H54 (cell line): ENCODE results near the gene GPC6.
"Not testable (repeated sequence)": the region's sequence is repeated elsewhere in the genome, so short reads cannot be mapped to it uniquely, and the experiment has no call there.

Experiments used
- DNase-seq: peaks from one replicate; pipeline ENCODE4 v3.0.0; 2011; ENCODE audit warnings: low spot score, mixed read lengths; ENCODE audit not compliant: insufficient read length
- FAIRE-seq: peaks from 3 replicates; lab custom pipeline; 2011; peaks lifted over from hg19 to GRCh38; lab: Jason Lieb, UNC
- POLR2A ChIP-seq: IDR thresholded peaks from 2 replicates; pipeline ENCODE4 v1.6.1; 2011; ENCODE audit warnings: low read depth, mild to moderate bottlenecking, low read length

GPC6 gene

DNA sequence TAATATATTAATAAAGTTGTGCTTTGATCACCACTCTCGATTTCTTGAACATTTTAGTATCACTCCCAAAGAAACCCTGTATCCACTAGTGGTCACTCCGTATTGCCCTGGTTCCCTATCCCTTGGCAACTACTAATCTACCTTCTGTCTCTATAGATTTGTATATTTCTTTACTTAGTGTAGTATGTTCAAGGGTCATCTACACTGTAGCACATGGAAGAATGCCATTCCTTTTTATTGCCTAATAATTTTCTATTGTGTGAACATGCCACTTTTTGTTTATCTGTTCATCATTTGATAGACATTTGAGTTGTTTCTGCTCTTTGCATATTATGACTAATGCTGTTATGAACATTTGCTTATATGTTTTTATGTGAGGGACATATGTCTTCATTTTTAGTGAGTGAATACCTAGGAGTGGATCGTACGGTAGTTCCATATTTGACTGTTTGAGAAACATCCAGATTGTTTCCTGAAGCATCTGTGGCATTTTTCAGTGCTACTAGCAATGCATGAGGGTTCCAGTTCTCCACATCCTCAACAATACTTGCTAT lies 254.0 kb downstream of the GPC6 start:
- no peak for TF ChIP-seq POLR2A
- DNase-seq (no peak), FAIRE-seq (peak; percentile 33)

DNA sequence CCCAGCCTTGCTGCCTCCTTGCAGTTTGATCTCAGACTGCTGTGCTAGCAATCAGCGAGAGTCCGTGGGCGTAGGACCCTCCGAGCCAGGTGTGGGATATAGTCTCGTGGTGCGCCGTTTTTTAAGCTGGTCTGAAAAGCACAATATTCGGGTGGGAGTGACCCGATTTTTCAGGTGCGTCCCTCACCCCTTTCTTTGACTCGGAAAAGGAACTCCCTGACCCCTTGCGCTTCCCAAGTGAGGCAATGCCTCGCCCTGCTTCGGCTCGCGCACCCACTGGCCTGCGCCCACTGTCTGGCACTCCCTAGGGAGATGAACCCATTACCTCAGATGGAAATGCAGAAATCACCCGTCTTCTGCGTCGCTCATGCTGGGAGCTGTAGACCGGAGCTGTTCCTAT lies 269.5 kb downstream of the GPC6 start:
- DNase-seq, FAIRE-seq: not testable (repeated sequence)

DNA sequence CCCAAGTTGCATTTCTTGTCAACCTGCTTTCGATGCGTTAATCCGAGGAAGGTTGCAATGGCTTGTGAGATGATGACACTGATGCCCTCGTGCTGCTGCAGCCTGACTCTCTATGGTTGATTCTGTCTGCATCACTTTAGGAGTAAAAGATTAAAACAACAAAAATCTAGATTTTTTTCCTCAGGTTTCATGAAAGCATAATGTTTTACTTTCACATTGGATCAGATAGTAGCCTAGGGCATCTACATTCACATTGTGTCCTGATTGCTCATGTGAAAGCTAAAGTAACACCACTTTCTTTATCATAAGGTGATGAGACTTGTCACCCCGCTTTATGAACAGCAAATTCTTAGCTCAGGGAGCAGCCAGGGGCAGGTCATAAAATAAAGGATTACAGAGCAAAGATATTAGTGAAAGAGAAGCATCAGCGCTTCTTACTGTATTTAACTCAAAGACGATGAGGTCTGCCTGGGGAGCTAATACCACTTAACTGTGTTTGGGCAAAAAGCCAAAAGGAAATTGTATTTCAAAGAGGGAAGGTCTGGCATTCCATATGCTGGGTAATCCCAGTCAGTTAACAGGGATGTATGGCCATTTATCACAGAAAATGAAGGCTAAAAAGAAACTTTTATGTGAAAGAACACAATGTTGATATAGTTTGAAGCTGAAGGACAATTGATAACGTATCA lies 270.5 kb downstream of the GPC6 start:
- TF ChIP-seq POLR2A, result no peak
- DNase-seq (no peak), FAIRE-seq (peak; percentile 11)

DNA sequence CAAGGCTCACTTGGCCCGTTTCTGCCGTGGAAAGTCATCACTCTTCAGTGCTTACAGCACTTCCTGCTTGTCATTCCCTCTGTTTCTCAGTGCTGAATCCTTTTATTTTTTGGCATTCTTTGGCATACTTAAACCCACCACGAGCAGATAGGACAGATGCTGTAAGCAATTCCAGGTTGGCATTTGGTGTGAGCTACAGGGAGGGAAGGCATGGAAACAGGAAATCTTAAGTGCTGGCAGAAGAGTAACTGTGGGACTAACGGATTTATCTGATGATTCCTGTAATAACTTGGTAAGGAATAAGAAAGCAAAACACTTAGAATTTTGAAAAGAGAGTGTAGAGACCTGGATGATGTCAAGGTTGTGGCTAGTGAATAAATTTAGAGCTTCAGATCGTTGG lies 273.4 kb downstream of the GPC6 start:
- TF ChIP-seq POLR2A, result no peak
- DNase-seq (no peak), FAIRE-seq (peak; percentile 95)

DNA sequence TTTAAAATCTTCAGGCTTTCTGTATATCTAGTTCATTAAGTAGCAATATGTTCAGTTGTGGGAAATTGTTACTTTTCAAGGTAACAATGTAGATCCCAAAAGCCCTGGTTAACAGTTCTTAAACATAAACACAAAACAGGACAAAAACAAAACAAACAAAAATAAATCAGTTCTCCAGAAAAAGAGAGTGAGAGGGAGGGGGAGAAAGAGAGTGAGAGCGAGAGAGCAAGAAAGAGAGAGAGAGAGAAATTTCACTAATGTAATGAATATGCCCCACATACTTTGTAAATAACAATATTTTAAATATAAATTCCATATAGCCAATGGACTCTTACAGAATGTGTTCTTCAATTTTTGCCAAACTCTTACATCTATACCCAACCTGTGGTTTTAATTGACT lies 275.5 kb downstream of the GPC6 start:
- DNase-seq (no peak), FAIRE-seq (peak; percentile 45)
- TF ChIP-seq POLR2A, result no peak

DNA sequence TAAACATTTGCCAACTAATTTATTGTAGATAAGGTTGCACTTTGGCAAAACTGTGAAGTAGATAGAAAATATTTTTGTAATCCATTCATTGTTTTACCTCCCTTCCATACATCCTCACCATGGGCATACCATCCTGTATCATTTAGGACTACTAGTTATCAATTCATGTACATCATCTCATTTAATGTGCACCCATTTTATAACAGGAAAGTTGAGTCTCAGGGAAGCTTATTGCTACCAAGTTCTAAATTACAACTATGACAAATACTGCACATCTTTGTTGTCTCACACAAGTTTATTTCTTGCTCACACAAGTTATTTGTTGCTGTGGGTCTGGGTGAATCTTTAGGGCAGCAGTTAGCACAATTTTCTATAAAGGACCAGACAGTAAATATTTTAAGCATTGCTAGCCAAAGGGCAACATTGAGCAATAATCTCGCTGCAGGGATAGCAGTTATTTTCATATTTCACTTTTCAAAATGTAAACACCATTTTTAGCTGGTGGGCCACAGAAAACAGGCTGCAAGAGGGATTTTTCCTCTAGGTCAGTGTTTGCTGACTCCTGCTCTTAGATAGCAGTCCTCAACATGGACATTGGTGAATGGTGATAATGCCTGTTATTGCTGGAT lies 276.5 kb downstream of the GPC6 start:
- DNase-seq (no peak), FAIRE-seq (peak; percentile 20)
- no peak for TF ChIP-seq POLR2A

DNA sequence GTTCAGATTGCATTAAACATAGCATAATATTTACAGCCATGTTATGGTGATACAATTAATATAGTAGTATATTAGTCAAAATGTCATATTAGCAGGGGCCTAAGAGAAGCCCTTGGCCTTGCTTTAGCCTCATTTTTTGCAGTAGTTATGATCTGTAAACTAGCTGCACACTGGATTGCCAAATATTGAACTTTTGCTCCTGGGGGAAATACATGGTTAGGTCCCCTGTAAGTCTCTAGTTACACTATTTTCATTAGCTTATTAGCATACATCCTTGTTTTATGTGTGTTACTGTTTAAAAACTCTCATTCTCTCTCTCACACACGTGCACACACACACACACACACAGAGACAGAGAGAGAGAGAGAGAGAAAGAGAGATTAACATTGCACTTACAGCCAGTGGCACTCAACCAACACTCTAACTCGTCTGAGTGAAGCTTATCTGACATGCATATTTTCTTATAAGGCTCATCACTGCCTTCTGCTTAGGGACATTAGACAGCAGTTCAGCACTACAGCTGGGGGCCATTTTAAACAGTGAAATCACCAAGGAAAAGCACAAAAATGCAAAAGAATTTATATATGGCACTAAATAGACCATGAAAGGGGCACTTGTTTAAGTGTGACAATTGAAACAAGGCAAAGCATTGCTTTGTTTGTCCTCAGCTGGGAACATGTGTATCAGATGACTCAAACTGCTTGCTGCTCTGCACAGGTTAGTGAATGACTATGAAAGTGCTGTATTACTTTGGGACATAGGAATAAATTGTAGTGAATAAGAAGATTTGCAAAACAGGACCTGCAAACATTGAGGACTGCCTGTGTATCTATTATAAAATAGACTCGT lies 278.7 kb downstream of the GPC6 start:
- no peak for DNase-seq
- no peak for TF ChIP-seq POLR2A
- peak; percentile 87 for FAIRE-seq

DNA sequence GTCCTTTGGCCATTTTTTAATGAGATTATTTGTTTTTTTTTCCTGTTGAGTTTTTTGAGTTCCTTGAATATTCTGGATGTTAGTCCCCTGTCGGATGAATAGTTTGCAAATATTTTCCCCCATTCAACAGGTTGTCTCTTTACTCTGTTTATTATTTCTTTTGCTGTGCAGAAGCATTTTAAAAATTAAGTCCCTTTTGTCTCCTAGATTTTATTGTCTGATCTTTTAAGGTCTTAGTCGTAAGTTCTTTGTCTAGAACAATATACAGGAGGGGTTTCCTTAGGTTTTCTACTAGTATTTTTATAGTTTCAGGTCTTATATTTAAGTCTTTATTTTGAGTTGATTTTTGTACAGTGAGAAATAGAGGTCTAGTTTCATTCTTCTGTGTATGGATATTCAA lies 284.4 kb downstream of the GPC6 start:
- FAIRE-seq, result no peak
- no peak for DNase-seq
- no peak for TF ChIP-seq POLR2A

DNA sequence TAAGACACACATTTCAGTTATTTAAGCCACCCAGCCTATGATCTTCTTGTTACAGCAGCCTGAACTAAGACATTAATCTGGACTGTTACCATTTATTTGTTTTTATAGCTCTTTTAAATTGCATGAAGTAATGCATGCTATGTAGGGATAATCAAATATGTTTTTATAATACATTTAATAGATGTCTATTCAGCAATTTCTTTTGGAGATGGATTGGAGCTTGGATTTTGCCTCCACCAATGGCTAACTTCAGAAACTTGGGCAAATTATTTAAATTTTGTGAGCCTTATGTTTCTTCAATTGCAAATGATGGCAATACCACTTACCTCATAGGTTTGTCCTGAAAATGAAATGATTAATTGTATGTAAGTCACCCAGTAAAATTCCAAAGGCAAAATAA lies 288.7 kb downstream of the GPC6 start:
- DNase-seq (no peak), FAIRE-seq (no peak)

DNA sequence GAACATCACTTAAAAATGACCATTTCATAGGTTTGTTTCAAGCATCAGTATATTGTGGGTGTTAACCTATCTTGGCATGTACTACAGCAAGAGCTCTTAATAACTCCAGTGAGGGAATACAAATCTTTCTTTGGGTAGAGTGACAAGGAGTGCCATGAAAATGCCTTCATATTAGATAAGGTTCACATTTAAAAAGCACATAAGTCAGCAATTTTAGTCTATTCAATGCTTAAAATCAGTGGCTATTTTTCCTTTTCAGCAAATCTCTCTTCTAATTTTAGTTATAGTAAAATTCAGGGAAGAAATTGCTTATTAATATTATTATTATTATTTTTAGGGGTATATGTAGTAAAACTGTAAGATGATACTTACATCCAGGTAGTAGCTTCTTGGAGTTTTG lies 291.1 kb downstream of the GPC6 start:
- FAIRE-seq (no peak), DNase-seq (no peak)
- no peak for TF ChIP-seq POLR2A

More for the DNA sequence above, 288.7 kb downstream of the GPC6 start:
- TF ChIP-seq POLR2A, result no peak

DNA sequence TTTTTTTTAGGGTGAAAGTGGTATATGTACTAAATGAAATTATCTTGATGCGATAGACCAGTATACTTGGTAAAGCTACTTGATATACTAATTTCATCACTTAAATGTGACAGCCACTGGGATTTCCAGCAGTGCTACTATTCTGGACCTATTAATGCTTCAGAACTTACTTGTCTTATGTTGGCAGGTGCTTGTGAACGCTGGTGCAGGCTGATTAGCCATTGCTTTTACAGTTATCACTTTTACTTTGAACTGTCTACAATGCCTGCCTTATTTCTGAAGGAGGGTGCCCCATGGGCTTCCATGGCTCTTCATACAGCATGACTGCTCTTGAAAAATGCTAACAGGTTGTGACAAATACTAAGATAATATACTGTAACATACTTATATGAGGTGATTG lies 294.7 kb downstream of the GPC6 start:
- no peak for TF ChIP-seq POLR2A

DNA sequence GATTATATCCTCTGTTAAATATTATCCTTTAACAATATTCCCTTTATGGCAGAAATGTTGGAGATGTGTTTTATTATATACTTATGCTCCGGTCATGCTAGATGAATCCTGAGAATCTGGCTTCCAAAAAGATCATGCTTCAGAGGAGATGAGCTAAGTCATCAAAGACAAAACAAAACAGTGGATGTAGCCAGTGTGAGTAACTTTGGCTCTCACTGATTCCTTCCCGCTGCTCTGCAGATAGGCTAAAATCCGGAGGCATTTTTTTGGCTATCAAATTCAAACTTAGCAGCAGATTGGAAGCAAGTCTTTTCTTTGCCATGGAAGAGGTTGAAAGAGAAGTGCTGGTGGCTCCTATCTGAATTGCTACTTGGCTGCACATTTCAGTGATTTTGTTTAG lies 295.9 kb downstream of the GPC6 start:
- no peak for TF ChIP-seq POLR2A
- peak; percentile 55 for FAIRE-seq

More for the DNA sequence above, 294.7 kb downstream of the GPC6 start:
- no peak for FAIRE-seq
- DNase-seq, result no peak

DNA sequence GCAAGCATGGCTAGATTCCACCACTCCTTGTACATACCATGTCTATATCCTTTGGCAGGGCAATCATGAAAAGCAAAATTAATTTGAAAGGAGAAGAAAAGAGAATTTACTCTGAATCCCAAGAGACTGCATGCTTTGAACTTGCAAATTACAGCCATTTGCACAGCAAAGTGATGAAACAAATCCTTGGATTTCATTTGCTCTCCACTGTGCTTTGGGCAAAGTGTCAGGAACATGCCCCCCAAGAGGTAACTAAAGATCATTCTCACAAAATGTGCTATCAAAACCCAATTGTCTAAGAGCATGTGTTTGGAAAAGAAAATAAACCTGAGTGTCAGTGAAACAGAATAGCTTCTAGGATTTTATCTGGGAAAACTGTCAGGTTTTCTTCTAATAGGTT lies 298.5 kb downstream of the GPC6 start:
- no peak for TF ChIP-seq POLR2A
- FAIRE-seq (peak; percentile 20), DNase-seq (no peak)

More for the DNA sequence above, 295.9 kb downstream of the GPC6 start:
- DNase-seq, result no peak
